H1 (cell line): ENCODE data around the gene PLCB4. TPM values are rescaled to one million over a fixed set of nuclear protein-coding genes. Genes with fewer than 3 reads are reported as not detected.

ENCODE experiments used
- CTCF ChIA-PET: fragments of 300-600 bp; sonication (Branson Sonifier 250); formaldehyde crosslinking; loops from one replicate; lab custom pipeline; 2021; ENCODE audit not compliant: partially characterized antibody; lab: Charles Lee
- POLR2A ChIA-PET: fragments of 300-600 bp; sonication (Branson Sonifier 250); formaldehyde crosslinking; loops from one replicate; lab custom pipeline; 2021; ENCODE audit warnings: inconsistent platforms; ENCODE audit not compliant: partially characterized antibody; lab: Charles Lee
- DNase-seq, 2 experiments: peaks; one replicate each; pipeline versions ENCODE4 v3.0.0 to v3.0.0-alpha.2; 2010 to 2022; ENCODE audit warnings: low spot score in 2 of 2, low read depth in 1 of 2, mixed read lengths in 1 of 2
- FAIRE-seq: peaks from 2 replicates; lab custom pipeline; 2011; peaks lifted over from hg19 to GRCh38; lab: Jason Lieb, UNC
- H2AFZ ChIP-seq: 2 replicates; pipeline ENCODE4 v1.8.1; 2012; ENCODE audit warnings: low read length, inconsistent platforms
- H2AK5ac ChIP-seq: 2 replicates; pipeline ENCODE4 v1.6.1; 2013; ENCODE audit warnings: low read depth, low read length
- H2BK120ac ChIP-seq: replicated peaks from 2 replicates; pipeline ENCODE3; 2013; ENCODE audit warnings: low read depth, low read length, inconsistent platforms
- H2BK12ac ChIP-seq: 2 replicates; pipeline ENCODE4 v1.6.1; 2013; ENCODE audit warnings: low read depth, low read length
- H2BK15ac ChIP-seq: 2 replicates; pipeline ENCODE4 v1.6.1; 2013; ENCODE audit warnings: low read length
- H2BK20ac ChIP-seq: 2 replicates; pipeline ENCODE4 v1.6.1; 2013; ENCODE audit warnings: low read length
- H2BK5ac ChIP-seq: 2 replicates; pipeline ENCODE4 v1.6.1; 2013; ENCODE audit warnings: low read depth, low read length
- H3K14ac ChIP-seq: 2 replicates; pipeline ENCODE4 v1.6.1; 2013; ENCODE audit warnings: inconsistent platforms; ENCODE audit not compliant: insufficient read length
- H3K18ac ChIP-seq: 2 replicates; pipeline ENCODE4 v1.6.1; 2013; ENCODE audit warnings: low read length; ENCODE audit errors: extremely low read depth
- H3K23ac ChIP-seq: 2 replicates; pipeline ENCODE4 v1.6.1; 2013; ENCODE audit warnings: inconsistent platforms; ENCODE audit not compliant: insufficient read length
- H3K23me2 ChIP-seq: 2 replicates; pipeline ENCODE4 v1.6.1; 2013; ENCODE audit warnings: low read depth, low read length
- H3K27ac ChIP-seq: 2 replicates; pipeline ENCODE4 v1.6.1; 2011; ENCODE audit warnings: low read depth, low read length, inconsistent platforms
- H3K27me3 ChIP-seq, 4 experiments: replicated peaks in 1 of 4; 1 replicate in 1 of 4; 2 replicates in 3 of 4; pipeline versions ENCODE4 v1.6.1 to v1.8.1; 2011 to 2013; ENCODE audit warnings: low read length in 3 of 4, mild to moderate bottlenecking in 3 of 4, inconsistent platforms in 2 of 4, mixed read lengths in 2 of 4, moderate library complexity in 1 of 4; ENCODE audit not compliant: control insufficient read depth in 3 of 4, insufficient read depth in 3 of 4; ENCODE audit errors: extremely low read depth in 1 of 4
- H3K36me3 ChIP-seq, 4 experiments: 2 replicates each; pipeline versions ENCODE4 v1.6.1 to v1.8.1; 2011 to 2013; ENCODE audit warnings: mild to moderate bottlenecking in 4 of 4, low read length in 3 of 4, moderate library complexity in 2 of 4, control low read depth in 1 of 4, inconsistent platforms in 1 of 4; ENCODE audit not compliant: insufficient read depth in 4 of 4, control insufficient read depth in 2 of 4
- H3K4ac ChIP-seq: replicated peaks from 2 replicates; pipeline ENCODE3; 2013; ENCODE audit warnings: low read length, low read depth, mixed read lengths, inconsistent platforms; ENCODE audit not compliant: insufficient read length
- H3K4me1 ChIP-seq, 4 experiments: replicated peaks in 1 of 4; 1 replicate in 1 of 4; 2 replicates in 3 of 4; pipeline versions ENCODE4 v1.6.1 to v1.8.1; 2011 to 2013; ENCODE audit warnings: low read length in 3 of 4, inconsistent platforms in 2 of 4, mixed read lengths in 1 of 4; ENCODE audit not compliant: insufficient read depth in 4 of 4, control insufficient read depth in 3 of 4
- H3K4me2 ChIP-seq, 2 experiments: 2 replicates each; pipeline versions ENCODE4 v1.6.1 to v1.8.1; 2011 to 2013; ENCODE audit warnings: low read depth in 2 of 2, low read length in 2 of 2, control low read depth in 1 of 2, inconsistent platforms in 1 of 2, mild to moderate bottlenecking in 1 of 2; ENCODE audit not compliant: insufficient read depth in 1 of 2
- H3K4me3 ChIP-seq, 4 experiments: fragments of 200-600, 300-600 bp in 1 of 4; sonication (generic), shearing (Covaris generic), sonication (Bioruptor Twin) in 1 of 4; 2 replicates each; pipeline versions ENCODE4 v1.5.1 to v1.8.1; 2011 to 2016; ENCODE audit warnings: low read length in 4 of 4, low read depth in 3 of 4, control low read depth in 2 of 4, inconsistent platforms in 2 of 4, mild to moderate bottlenecking in 2 of 4, mixed read lengths in 1 of 4, moderate library complexity in 1 of 4; ENCODE audit not compliant: insufficient read depth in 2 of 4; ENCODE audit errors: extremely low read depth in 1 of 4
- H3K56ac ChIP-seq: replicated peaks from 2 replicates; pipeline ENCODE3; 2013; ENCODE audit warnings: low read depth, mild to moderate bottlenecking, mixed read lengths, low read length, inconsistent platforms; ENCODE audit not compliant: insufficient read length
- H3K79me1 ChIP-seq: 2 replicates; pipeline ENCODE4 v1.6.1; 2013; ENCODE audit warnings: low read depth, low read length, control low read depth
- H3K79me2 ChIP-seq, 2 experiments: 2 replicates each; pipeline versions ENCODE4 v1.6.1 to v1.8.1; 2012 to 2013; ENCODE audit warnings: low read length in 2 of 2, mild to moderate bottlenecking in 2 of 2, inconsistent platforms in 1 of 2; ENCODE audit not compliant: insufficient read depth in 2 of 2, control insufficient read depth in 1 of 2
- H3K9ac ChIP-seq, 4 experiments: replicated peaks in 1 of 4; 1 replicate in 1 of 4; 2 replicates in 3 of 4; pipeline versions ENCODE4 v1.6.1 to v1.8.1; 2011 to 2013; ENCODE audit warnings: low read depth in 3 of 4, low read length in 3 of 4, control low read depth in 2 of 4, mild to moderate bottlenecking in 2 of 4, moderate library complexity in 2 of 4, inconsistent platforms in 1 of 4; ENCODE audit errors: extremely low read depth in 1 of 4
- H3K9me3 ChIP-seq, 2 experiments: 2 replicates each; pipeline versions ENCODE4 v1.6.1 to v1.8.1; 2012 to 2013; ENCODE audit warnings: mild to moderate bottlenecking in 2 of 2, moderate library complexity in 2 of 2, control low read depth in 1 of 2, inconsistent platforms in 1 of 2, low read depth in 1 of 2, low read length in 1 of 2, mixed read lengths in 1 of 2; ENCODE audit not compliant: insufficient read depth in 2 of 2
- H4K20me1 ChIP-seq, 2 experiments: replicated peaks in 1 of 2; 2 replicates each; pipeline versions ENCODE3 to v1.8.1; 2011 to 2013; ENCODE audit warnings: inconsistent platforms in 2 of 2, low read length in 2 of 2, mild to moderate bottlenecking in 1 of 2; ENCODE audit not compliant: insufficient read depth in 2 of 2, control insufficient read depth in 1 of 2
- H4K5ac ChIP-seq: 2 replicates; pipeline ENCODE4 v1.6.1; 2013; ENCODE audit warnings: low read length, low read depth, mixed read lengths, inconsistent platforms; ENCODE audit not compliant: insufficient read length
- H4K8ac ChIP-seq: 2 replicates; pipeline ENCODE4 v1.8.0; 2013; ENCODE audit warnings: mild to moderate bottlenecking, moderate library complexity, low read length, inconsistent platforms; ENCODE audit not compliant: insufficient read depth; ENCODE audit errors: extremely low read depth
- H4K91ac ChIP-seq: replicated peaks from 2 replicates; pipeline ENCODE3; 2013; ENCODE audit warnings: low read length, mixed read lengths, inconsistent platforms; ENCODE audit not compliant: insufficient read length
- CBX5 ChIP-seq: fragments of 300-800, 300-1000 bp; sonication (generic); IDR thresholded peaks from 2 replicates; pipeline ENCODE4 v1.7.1; 2016; ENCODE audit warnings: antibody characterized with exemption, low read length, low read depth
- CTCF ChIP-seq, 3 experiments: IDR thresholded peaks; 1 replicate in 2 of 3; 2 replicates in 1 of 3; pipeline versions ENCODE4 v1.5.1 to v1.6.1; 2011; ENCODE audit warnings: low read length in 3 of 3, mild to moderate bottlenecking in 3 of 3, inconsistent platforms in 2 of 3, low read depth in 1 of 3, moderate library complexity in 1 of 3; ENCODE audit not compliant: insufficient read depth in 1 of 3; ENCODE audit errors: control extremely low read depth in 1 of 3
- SIRT6 ChIP-seq: IDR thresholded peaks from one replicate; pipeline ENCODE4 v1.7.1; 2012; ENCODE audit warnings: low read length, inconsistent platforms
- WGBS, 2 experiments: shearing (Covaris generic) in 1 of 2; methylation state at CpG; one replicate each; pipeline versions ENCODE4 v1.1.6 to v1.1.7; 2013 to 2015; ENCODE audit warnings: low lambda C conversion rate in 2 of 2, mixed read lengths in 2 of 2, inconsistent platforms in 1 of 2, low coverage in 1 of 2, missing lambda C conversion rate in 1 of 2; ENCODE audit not compliant: insufficient replicate concordance in 2 of 2, insufficient coverage in 1 of 2, insufficient read length in 1 of 2; ENCODE audit errors: extremely low coverage in 1 of 2, missing lambda C conversion rate in 1 of 2; 5-methylcytosine and 5-hydroxymethylcytosine counted together
- polyA plus RNA-seq, 7 experiments: library from polyadenylated mRNA; depleted of rRNA in 3 of 7; stranded (reverse) in 5 of 7; unstranded in 2 of 7; fragments of >200 nt in 5 of 7; fragments of 200-250 nt in 2 of 7; gene quantifications; 1 replicate in 5 of 7; 2 replicates in 1 of 7; 4 replicates in 1 of 7; pipeline versions ENCODE4 v1.2.1 to v1.2.3, GENCODE V29; 2011 to 2013; ENCODE audit warnings: missing spikeins in 2 of 7, mixed read lengths in 2 of 7
- total RNA-seq: library from RNA; stranded (reverse); fragmentation: NEBNext Ultra II Directional; extraction: Animal tissue kit (Norgen Biotek cat#: 25700); gene quantifications from 2 replicates; pipeline ENCODE4 v1.2.1, GENCODE V29; 2021

The PLCB4 gene
- total and polyA plus RNA-seq, 2 of the 8 experiments (the other 6 are each of a cell fraction or from before 2014, with no cell fraction given): 3.2 to 14.1 TPM

- Histone ChIP-seq H4K8ac (no peak overlapping the region), H4K91ac (no peak overlapping the region), H4K20me1 (no peaks in the 10 kb centered on the region), H3K14ac (no peak overlapping the region), H3K18ac (no peak overlapping the region), H3K23ac (no peak overlapping the region), H3K27me3 (no peaks in the 10 kb centered on the region), H3K23me2 (no peaks in the 10 kb centered on the region), H2AK5ac (no peak overlapping the region), H2BK15ac (no peak overlapping the region), H3K9me3 (no peaks in the 10 kb centered on the region), H2BK5ac (no peak overlapping the region), H3K4me2 (no peak overlapping the region), H2BK120ac (no peak overlapping the region), H3K4me1 (no peaks in the 10 kb centered on the region), H3K36me3 (no peaks in the 10 kb centered on the region), H3K9ac (no peak overlapping the region), H4K5ac (no peak overlapping the region), H2AFZ (no peak overlapping the region), H3K4ac (no peak overlapping the region), H3K79me2 (no peaks in the 10 kb centered on the region), H2BK20ac (no peak overlapping the region), H3K56ac (no peak overlapping the region), H3K27ac (no peak overlapping the region), H3K4me3 (no peak overlapping the region), H2BK12ac (no peak overlapping the region), H3K79me1 (no peaks in the 10 kb centered on the region)
- DNase-seq (no peak), FAIRE-seq (no peak)
- 92% methylated on average over 1 of the region's 1 CpG; no CpG with 5 or more reads in 1 of the 2 experiments for WGBS, 2 experiments
- ChIA-PET CTCF (no interaction called here), POLR2A (no interaction called here)
- no peak for TF ChIP-seq SIRT6
- TF ChIP-seq CBX5: no peak
- TF ChIP-seq CTCF (IDR thresholded peaks at IDR 0.05; ENCODE audit: control extremely low read depth in 1 of 3, insufficient read depth in 1 of 3, low read depth in 1 of 3, low read length in 3 of 3): no peak
Measured at GRCh38 chr20:9036593-9036992, 32.3 kb upstream of the PLCB4 start.
